ENCODE measurements around the gene SHCBP1L.

Gene SHCBP1L

DNA sequence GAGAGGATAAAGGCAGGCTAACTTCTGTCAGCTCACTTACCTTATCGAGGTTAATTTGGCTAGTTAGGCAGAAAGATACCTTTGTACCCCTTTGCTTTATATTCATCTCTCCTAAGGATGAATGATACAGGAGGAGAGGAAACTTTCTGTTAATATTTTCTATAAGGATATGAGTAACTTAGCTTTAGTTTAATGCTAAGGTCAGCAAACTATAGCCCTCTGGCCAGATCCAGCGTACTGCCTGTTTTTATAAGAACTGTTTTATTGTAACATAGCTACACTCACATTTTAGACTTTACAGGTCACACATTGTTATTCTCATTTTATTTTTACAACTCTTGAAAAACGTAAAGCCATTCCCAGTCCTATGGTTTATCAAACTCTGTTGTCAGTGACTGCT is 95.8 kb downstream of the SHCBP1L start:
- ATAC-seq, result no peak
- Mint-ChIP-seq H3K4me3 (no peak overlapping the region), H3K27me3 (no peaks in the 10 kb centered on the region), H3K9me3 (no peaks in the 10 kb centered on the region), H3K27ac (no peak overlapping the region), H3K4me1 (peaks cover 26% of the 10 kb centered on the region), H3K36me3 (ENCODE audit: low read depth) (peaks cover 82% of the 10 kb centered on the region)
- DNase-seq, result no peak

GRCh38 chr1:182855911-182856310 is 97.1 kb downstream of the SHCBP1L start:
- Mint-ChIP-seq H3K36me3 (ENCODE audit: low read depth) (peaks cover 82% of the 10 kb centered on the region), H3K4me3 (no peak overlapping the region), H3K9me3 (no peaks in the 10 kb centered on the region), H3K27ac (no peak overlapping the region), H3K4me1 (peaks cover 17% of the 10 kb centered on the region), H3K27me3 (no peaks in the 10 kb centered on the region)
- ATAC-seq (no peak), DNase-seq (no peak)

GRCh38 chr1:182851825-182852224 is 101.1 kb downstream of the SHCBP1L start:
- H3K9me3 Mint-ChIP-seq, result no peaks in the 10 kb centered on the region
- ATAC-seq, result no peak
- H3K4me1 Mint-ChIP-seq, result peaks cover 39% of the 10 kb centered on the region
- peaks cover 82% of the 10 kb centered on the region for H3K36me3 Mint-ChIP-seq (ENCODE audit: low read depth)
- H3K4me3 Mint-ChIP-seq, result no peak overlapping the region
- DNase-seq, result no peak
- no peak overlapping the region for H3K27ac Mint-ChIP-seq
- H3K27me3 Mint-ChIP-seq, result no peaks in the 10 kb centered on the region

DNA sequence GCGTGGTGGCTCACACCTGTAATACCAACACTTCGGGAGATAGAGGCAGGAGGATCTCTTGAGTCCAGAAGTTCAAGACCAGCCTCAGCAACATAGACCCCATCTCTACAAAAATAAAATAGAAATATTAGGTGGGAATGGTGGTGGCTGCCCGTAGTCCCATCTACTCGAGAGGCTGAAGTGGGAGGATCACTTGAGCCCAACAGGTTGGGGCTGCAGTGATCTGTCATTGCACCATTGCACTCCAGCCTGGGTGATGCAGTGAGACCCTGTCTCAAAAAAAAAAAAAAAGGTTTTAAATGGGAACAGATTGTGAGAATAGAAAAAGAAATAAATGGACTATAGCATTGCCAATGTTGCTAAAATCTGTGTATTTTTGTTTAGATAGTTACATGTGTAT is 102.6 kb downstream of the SHCBP1L start:
- no peak for ATAC-seq
- H3K4me1 Mint-ChIP-seq, result peaks cover 53% of the 10 kb centered on the region
- no peak overlapping the region for H3K4me3 Mint-ChIP-seq
- H3K27ac Mint-ChIP-seq, result no peak overlapping the region
- H3K9me3 Mint-ChIP-seq, result no peaks in the 10 kb centered on the region
- DNase-seq, result no peak
- H3K27me3 Mint-ChIP-seq, result no peaks in the 10 kb centered on the region
- H3K36me3 Mint-ChIP-seq (ENCODE audit: low read depth), result peaks cover 81% of the 10 kb centered on the region
